ENCODE measurements around the gene WWOX. TPM values are rescaled to one million over a fixed set of nuclear protein-coding genes. Genes with fewer than 3 reads are reported as not detected.

Gene WWOX
- total RNA-seq, 4 donors from 2014 or later, result 21.4 to 55.6 (median 33.2) TPM

DNA sequence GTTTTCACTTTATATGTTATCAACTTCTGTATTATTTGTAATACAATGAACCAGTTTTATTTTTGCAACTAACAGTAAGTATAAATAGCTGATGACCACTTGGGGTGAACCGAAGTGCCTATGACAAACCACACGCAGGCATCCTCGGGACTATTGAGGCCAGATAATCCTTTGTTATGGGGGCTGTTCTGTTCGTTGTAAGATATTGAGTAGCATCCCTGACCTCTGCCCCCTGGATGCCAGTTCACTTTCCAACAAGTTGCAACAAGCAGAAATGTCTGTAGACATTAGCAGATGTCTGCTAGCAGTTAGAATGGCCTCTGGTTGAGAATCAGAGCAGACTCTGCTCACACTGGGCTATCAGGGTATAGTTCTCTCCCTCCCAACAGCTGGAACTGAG lies 277.0 kb downstream of the WWOX start:
- peak; percentile 39 for ATAC-seq (ENCODE audit: low FRiP score)

DNA sequence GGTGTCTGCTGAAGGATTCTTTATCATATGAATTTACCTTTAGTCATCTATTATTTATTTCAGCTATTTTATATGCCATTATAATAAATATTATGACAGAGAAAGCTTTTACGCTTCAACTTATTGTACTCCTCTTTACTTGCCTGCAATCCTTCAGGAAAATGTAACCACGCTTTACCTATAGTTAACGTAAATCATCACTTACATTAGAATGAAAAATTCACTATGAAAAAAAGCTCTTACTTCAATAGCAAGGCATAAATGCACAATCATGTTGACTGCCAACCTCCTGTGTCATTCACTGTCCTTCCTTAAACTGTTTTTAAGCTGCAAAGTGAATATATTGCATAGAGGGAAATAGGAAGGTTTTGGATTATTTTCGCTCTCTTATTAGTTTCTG lies 277.9 kb downstream of the WWOX start:
- ATAC-seq (ENCODE audit: low FRiP score) (no peak), DNase-seq (ENCODE audit: low spot score) (no peak)
- TF ChIP-seq, protein P1, sequence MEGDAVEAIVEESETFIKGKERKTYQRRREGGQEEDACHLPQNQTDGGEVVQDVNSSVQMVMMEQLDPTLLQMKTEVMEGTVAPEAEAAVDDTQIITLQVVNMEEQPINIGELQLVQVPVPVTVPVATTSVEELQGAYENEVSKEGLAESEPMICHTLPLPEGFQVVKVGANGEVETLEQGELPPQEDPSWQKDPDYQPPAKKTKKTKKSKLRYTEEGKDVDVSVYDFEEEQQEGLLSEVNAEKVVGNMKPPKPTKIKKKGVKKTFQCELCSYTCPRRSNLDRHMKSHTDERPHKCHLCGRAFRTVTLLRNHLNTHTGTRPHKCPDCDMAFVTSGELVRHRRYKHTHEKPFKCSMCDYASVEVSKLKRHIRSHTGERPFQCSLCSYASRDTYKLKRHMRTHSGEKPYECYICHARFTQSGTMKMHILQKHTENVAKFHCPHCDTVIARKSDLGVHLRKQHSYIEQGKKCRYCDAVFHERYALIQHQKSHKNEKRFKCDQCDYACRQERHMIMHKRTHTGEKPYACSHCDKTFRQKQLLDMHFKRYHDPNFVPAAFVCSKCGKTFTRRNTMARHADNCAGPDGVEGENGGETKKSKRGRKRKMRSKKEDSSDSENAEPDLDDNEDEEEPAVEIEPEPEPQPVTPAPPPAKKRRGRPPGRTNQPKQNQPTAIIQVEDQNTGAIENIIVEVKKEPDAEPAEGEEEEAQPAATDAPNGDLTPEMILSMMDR (IDR thresholded peaks at IDR 0.05), result no peak

More for the DNA sequence above, 277.0 kb downstream of the WWOX start:
- no peak for DNase-seq (ENCODE audit: low spot score)
- TF ChIP-seq, protein P1 (IDR thresholded peaks at IDR 0.05), result no peak

DNA sequence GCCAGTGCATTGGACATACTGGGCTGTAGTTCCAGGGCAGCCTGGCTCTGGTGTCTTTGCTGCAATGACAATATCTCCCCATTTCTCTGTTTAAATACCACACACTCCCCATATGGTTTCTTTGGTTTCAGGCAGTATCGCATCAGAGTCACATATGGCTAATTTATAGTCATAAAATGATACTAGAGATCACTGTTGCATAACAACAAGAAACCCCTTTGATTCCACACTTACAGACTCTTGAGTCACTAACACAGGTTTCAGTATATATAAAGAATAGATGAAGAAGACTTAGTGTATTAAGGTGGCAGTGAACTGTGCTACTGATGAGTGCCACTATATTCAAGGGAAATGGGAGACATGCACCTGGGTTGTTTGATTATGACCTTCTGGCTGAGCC lies 281.6 kb downstream of the WWOX start:
- no peak for ATAC-seq (ENCODE audit: low FRiP score)
- TF ChIP-seq, protein P1 (IDR thresholded peaks at IDR 0.05), result no peak
- DNase-seq (ENCODE audit: low spot score), result no peak

DNA sequence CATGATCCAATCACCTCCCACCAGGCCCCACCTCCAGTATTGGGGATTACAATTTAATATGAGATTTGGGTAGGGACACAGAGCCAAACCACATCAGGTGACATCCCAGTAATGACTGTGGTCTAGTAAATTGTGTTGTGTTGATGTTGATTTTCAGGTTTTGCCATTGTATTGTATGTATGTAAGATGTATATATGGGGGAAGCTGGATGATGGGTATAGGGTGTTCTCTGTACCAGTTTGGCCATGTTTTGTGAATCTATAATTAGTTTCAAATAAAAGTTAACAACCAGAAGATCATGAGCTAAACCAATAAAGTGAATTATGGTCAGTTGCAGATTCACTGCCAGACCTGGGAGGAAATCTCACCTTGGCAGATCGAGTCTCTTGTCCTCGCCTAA lies 283.7 kb downstream of the WWOX start:
- ATAC-seq (ENCODE audit: low FRiP score) (no peak), DNase-seq (ENCODE audit: low spot score) (no peak)
- TF ChIP-seq, protein P1 (IDR thresholded peaks at IDR 0.05), result no peak

DNA sequence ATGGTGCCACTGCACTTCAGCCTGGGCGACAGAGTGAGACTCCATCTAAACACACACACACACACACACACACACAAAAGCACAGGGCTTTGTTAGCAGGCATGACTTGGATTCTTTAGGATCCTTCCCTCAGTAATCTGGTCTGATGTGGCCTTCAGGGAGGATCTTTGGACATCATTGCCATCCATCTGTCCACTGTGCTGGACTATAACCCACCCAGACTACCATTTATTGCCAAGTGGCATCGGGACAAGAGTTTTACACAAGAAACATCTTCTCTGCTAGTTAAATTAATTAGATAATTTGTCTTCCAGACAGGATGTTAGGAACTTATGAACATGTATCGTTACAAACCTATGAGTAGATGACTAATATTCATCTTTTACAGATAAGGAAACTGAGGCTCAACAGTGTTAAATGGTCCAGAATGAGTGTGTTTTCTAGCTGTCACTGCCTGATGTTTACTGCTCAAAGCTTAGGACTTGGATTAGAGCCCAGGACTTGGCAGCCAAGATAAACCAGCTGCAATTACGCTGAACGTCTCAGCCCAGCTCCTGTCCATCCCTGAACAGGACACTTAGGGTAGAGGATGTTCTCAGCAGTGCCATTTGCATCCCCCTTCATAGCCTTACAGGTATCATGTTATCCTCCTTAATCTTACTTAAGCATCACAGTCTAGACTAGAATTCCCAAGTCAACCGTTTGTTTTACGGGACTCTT lies 285.8 kb downstream of the WWOX start:
- no peak for ATAC-seq (ENCODE audit: low FRiP score)
- no peak for DNase-seq (ENCODE audit: low spot score)
- TF ChIP-seq, protein P1 (IDR thresholded peaks at IDR 0.05), result no peak

DNA sequence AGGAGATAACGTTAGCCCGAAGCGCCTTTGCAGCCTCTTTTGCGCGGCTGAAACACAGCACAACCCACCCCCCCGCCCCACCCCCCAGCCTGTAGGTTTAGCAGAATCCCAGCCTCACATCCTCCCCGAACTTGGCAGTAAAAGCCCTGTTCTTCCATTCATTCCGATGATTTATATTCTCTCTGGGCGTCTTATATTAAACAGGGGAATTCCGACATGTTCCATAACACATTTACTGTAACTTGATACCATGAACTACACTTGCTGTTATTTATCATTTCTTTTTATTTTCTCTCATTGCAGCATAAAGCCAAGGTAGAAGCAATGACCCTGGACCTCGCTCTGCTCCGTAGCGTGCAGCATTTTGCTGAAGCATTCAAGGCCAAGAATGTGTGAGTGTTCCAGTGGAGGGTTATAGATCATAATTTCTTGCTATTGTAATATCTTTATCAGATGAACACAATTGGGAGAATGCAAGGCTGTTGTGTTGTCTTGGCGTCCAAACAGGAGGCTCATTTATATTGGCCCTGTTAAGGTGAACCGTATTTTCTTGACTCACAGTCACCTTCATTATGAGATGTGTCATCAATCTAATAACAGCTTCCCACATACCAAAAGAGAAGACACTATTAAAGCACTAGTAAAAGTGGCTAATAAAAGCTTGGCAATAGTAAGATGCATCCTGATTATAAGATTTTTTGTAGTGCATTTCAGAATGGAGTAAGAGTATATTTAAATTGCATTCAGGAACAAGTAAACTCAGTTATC lies 287.3 kb downstream of the WWOX start:
- DNase-seq (ENCODE audit: low spot score), result no peak
- TF ChIP-seq, protein P1 (IDR thresholded peaks at IDR 0.05), result no peak
- no peak for ATAC-seq (ENCODE audit: low FRiP score)
